ENCODE data around the gene S100A1. TPM values are rescaled to one million over a fixed set of nuclear protein-coding genes. Genes with fewer than 3 reads are reported as not detected.

S100A1 gene
- total RNA-seq, 1 experiment from 2014 or later: not detected

GRCh38 chr1:153608089-153608682 is 20.0 kb upstream of the S100A1 start:
- Mint-ChIP-seq H3K4me1 (ENCODE audit: low read depth, unreplicated experiment) (peaks cover 46% of the 10 kb centered on the region), H3K36me3 (ENCODE audit: insufficient read depth, unreplicated experiment) (peaks cover 82% of the 10 kb centered on the region), H3K27me3 (ENCODE audit: unreplicated experiment) (no peaks in the 10 kb centered on the region), H3K4me3 (ENCODE audit: low read depth, unreplicated experiment) (peak overlapping the region; percentile 90), H3K27ac (ENCODE audit: unreplicated experiment) (peak overlapping the region; percentile 71), H3K9me3 (ENCODE audit: low read depth, unreplicated experiment) (no peaks in the 10 kb centered on the region)
- BruUV-seq (replicated peaks): TSS peak; percentile 19
- peak; percentile 83 for DNase-seq
- intact Hi-C loops (cut with micrococcal nuclease; ENCODE audit: unreplicated experiment): loop anchor here (2.0 kb wide), 1 partner anchor 35 kb away; no protein-coding TSS in a partner anchor
- CTCF ChIA-PET: interaction anchor here (0.6 to 1.5 kb wide), 7 partner anchors 8 to 92 kb away, joined by 3 to 6 read pairs (median 3); partner anchors contain the start of genes CHTOP, S100A13 and S100A14
- no peak for TF ChIP-seq CTCF (IDR thresholded peaks at IDR 0.05; ENCODE audit: unreplicated experiment)

- TF ChIP-seq CTCF (IDR thresholded peaks at IDR 0.05; ENCODE audit: unreplicated experiment): no peak
- Mint-ChIP-seq H3K4me3 (ENCODE audit: low read depth, unreplicated experiment) (peak overlapping the region; percentile 90), H3K9me3 (ENCODE audit: low read depth, unreplicated experiment) (no peaks in the 10 kb centered on the region), H3K36me3 (ENCODE audit: insufficient read depth, unreplicated experiment) (peaks cover 82% of the 10 kb centered on the region), H3K27me3 (ENCODE audit: unreplicated experiment) (no peaks in the 10 kb centered on the region), H3K4me1 (ENCODE audit: low read depth, unreplicated experiment) (peaks cover 53% of the 10 kb centered on the region), H3K27ac (ENCODE audit: unreplicated experiment) (peak overlapping the region; percentile 71)
- CTCF ChIA-PET: interaction anchor here (0.6 to 1.5 kb wide), 6 partner anchors 19 to 37 kb away, joined by 3 to 6 read pairs (median 4); partner anchors contain the start of genes CHTOP and S100A13
- intact Hi-C loops (cut with micrococcal nuclease; ENCODE audit: unreplicated experiment): loop anchor here (2.0 kb wide), 1 partner anchor 36 kb away; no protein-coding TSS in a partner anchor
- peak; percentile 91 for DNase-seq
- BruUV-seq (replicated peaks): TSS peak; percentile 77
Measured at GRCh38 chr1:153608742-153609584, 19.3 kb upstream of the S100A1 start.

GRCh38 chr1:153609585-153609907 is 18.7 kb upstream of the S100A1 start:
- Mint-ChIP-seq H3K36me3 (ENCODE audit: insufficient read depth, unreplicated experiment) (peaks cover 87% of the 10 kb centered on the region), H3K4me3 (ENCODE audit: low read depth, unreplicated experiment) (peak overlapping the region; percentile 90), H3K9me3 (ENCODE audit: low read depth, unreplicated experiment) (no peaks in the 10 kb centered on the region), H3K27me3 (ENCODE audit: unreplicated experiment) (no peaks in the 10 kb centered on the region), H3K27ac (ENCODE audit: unreplicated experiment) (peak overlapping the region; percentile 71), H3K4me1 (ENCODE audit: low read depth, unreplicated experiment) (peaks cover 58% of the 10 kb centered on the region)
- intact Hi-C loops (cut with micrococcal nuclease; ENCODE audit: unreplicated experiment): loop anchor here (2.0 kb wide), 1 partner anchor 37 kb away; no protein-coding TSS in a partner anchor
- no peak for DNase-seq
- no peak for TF ChIP-seq CTCF (IDR thresholded peaks at IDR 0.05; ENCODE audit: unreplicated experiment)
- CTCF ChIA-PET: interaction anchor here (1.4 kb wide), 1 partner anchor 21 kb away, joined by 3 read pairs; no protein-coding TSS in a partner anchor
- BruUV-seq (replicated peaks): no TSS peak

- Mint-ChIP-seq H3K36me3 (ENCODE audit: insufficient read depth, unreplicated experiment) (peaks cover 89% of the 10 kb centered on the region), H3K27me3 (ENCODE audit: unreplicated experiment) (no peaks in the 10 kb centered on the region), H3K27ac (ENCODE audit: unreplicated experiment) (peak overlapping the region; percentile 71), H3K4me3 (ENCODE audit: low read depth, unreplicated experiment) (peak overlapping the region; percentile 90), H3K4me1 (ENCODE audit: low read depth, unreplicated experiment) (peaks cover 66% of the 10 kb centered on the region), H3K9me3 (ENCODE audit: low read depth, unreplicated experiment) (no peaks in the 10 kb centered on the region)
- TF ChIP-seq CTCF (IDR thresholded peaks at IDR 0.05; ENCODE audit: unreplicated experiment): no peak
- intact Hi-C loops (cut with micrococcal nuclease; ENCODE audit: unreplicated experiment): no loop called here
- peak; percentile 35 for DNase-seq
- CTCF ChIA-PET: interaction anchor here (1.1 to 9.3 kb wide), 4 partner anchors 17 to 45 kb away, joined by 3 to 99 read pairs (median 4); partner anchors contain the start of genes S100A1, S100A13 and S100A2
- BruUV-seq (replicated peaks): no TSS peak
Measured at GRCh38 chr1:153610334-153610733, 17.9 kb upstream of the S100A1 start.
